Measurements from ENCODE around the gene LAMA2.

The LAMA2 gene

GRCh38 chr6:129215916-129216520 is 333.1 kb downstream of the LAMA2 start:
- no peak for DNase-seq

DNA sequence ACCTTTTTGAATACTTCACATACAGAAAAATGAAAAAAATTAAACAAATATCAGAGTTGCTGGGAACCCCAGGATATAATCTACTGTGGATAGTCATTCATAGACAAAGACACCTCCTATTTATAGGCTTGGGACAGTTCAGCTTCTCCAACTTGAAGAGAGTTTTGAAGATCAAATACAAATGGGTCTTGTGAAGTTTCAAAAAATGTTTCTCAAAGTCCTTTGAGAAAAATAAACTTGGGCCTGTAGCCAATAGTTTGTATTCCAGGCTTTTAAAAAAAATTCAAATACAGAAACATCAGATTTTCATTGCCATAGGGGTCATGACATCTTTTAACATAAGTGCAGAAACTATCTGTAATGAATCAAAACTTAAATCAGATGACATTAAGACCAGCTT is 334.8 kb downstream of the LAMA2 start:
- no peak for DNase-seq

DNA sequence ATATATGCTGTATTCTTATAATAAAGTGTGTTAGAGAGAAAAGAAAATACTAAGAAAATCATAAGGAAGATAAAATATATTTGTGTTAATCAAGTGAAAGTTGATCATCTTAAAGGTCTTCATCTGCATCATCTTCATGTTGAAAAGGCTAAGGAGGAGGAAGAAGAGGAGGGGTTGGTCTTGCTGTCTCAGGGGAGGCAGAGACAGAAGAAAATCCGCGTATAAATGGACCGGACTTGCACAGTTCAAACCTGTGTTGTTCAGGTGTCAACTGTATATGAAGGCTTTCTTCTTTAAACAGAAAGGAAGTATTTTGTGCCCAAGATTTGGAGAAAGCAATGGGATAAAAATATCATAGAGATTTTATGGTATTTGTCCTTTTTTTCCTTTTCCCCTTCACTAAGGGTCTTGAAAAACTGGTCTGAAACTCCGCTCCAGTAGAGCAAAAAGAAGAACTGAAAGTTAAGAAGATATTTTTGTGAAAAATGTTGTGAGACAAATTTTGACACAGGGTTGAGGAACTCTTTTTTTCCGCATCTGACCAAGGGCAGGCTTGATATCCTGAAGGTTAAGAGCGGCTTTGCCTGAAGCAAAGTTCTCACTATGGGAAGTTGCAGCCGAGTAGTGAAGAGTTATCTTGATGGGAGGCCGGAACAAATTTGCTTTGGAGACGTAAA is 350.7 kb downstream of the LAMA2 start:
- DNase-seq = no peak

GRCh38 chr6:129235167-129236000 is 352.4 kb downstream of the LAMA2 start:
- no peak for DNase-seq

- DNase-seq = no peak
Measured at GRCh38 chr6:129236001-129236517, 353.1 kb downstream of the LAMA2 start.

DNA sequence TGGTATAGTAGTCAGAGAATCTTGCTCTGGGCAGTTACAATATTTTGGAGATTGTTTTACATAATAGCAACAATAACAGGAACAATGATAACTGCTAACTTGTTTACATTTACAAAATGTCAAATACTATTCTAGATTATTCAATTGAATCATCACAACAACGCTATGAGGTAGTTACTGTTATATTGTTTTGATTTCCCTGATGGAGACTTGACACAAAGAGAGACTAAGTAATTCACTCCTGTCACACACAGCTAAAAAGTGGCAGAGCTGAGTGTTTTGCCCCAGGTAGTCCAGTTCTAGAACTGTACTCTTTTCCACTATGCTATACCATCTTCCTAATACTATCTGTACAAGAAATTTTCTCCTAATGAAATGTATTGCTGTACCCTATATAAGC is 356.1 kb downstream of the LAMA2 start:
- no peak for DNase-seq

- DNase-seq = no peak
Measured at GRCh38 chr6:129239825-129240491, 357.0 kb downstream of the LAMA2 start.

GRCh38 chr6:129240492-129240853 is 357.5 kb downstream of the LAMA2 start:
- DNase-seq = no peak

GRCh38 chr6:129242546-129242945 is 359.6 kb downstream of the LAMA2 start:
- DNase-seq = no peak

- no peak for DNase-seq
Measured at GRCh38 chr6:129243377-129243776, 360.4 kb downstream of the LAMA2 start.

- DNase-seq = no peak
Measured at GRCh38 chr6:129248946-129249345, 366.0 kb downstream of the LAMA2 start.

DNA sequence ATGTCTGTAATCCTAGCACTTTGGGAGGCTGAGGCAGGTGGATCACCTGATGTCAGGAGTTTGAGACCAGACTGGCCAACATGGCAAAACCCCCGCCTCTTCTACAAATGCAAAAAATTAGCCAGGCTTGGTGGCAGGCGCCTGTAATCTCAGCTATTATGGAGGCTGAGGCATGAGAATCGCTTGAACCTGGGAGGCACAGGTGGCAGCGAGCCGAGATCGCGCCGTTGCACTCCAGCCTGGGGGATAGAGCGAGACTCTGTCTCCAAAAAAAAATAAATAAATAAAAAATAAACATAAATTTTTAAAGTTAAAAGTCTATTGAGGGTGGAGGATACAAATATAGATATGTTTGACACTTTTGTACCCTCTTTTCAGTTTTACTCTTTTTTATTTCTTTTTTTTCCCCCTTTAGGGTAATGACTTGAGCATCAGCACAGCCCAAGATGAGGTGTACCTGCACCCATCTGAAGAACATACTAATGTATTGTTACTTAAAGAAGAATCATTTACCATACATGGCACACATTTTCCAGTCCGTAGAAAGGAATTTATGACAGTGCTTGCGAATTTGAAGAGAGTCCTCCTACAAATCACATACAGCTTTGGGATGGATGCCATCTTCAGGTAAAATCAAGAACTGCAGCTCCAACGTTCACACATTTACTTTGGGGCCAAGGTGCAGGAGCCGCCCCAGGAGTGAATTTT is 368.9 kb downstream of the LAMA2 start:
- peak; percentile 71 for DNase-seq

DNA sequence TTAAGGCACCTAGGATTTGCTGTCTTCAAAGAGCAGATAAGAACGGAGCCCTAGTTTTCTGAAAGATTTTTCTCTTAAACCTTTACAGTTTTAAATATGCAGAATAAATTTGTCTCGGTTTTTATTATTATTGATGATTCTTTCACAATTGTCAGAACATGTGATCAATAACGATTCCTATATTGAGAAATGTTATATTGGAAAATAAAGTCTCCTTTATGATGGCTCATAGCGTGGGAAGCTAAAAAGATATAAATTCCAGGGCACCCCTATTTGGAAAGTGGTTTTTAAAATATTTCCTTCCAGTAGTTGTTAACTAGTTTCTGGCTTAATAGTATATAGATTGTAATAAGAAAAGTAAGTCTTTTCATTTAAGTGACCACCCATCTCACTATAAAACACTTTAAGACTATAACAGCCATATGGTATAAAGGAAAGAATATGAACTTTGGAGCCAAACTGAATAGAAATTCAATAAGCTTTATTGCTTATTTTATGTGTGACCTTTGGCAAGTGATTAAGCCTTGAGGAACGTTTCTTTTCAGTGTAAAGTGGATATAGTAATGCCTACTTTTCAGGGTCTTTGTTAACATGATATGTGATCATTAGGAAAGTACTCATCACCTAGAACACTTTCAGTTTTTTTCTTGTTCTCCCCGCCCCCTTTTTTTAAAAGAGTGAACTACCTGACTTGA is 369.6 kb downstream of the LAMA2 start:
- no peak for DNase-seq

DNA sequence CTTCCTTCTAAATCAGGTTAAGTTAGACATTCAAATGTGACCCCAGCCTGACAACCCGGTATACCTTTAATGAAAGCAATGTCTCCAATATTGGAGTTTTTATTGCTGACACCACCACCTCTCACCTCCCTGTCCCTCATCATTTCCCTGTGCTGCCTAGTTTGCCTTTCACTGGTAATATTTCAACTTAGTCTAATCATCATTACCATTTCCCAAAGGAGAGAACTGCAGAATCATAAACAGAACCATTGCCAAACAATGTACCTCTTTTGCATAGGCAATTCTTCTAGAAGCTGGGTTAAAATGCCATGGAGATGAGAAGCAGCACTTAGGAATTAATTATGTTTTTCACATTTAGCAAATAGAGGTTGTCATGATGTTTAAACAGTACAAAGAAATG is 370.3 kb downstream of the LAMA2 start:
- DNase-seq = no peak

GRCh38 chr6:129253727-129254126 is 370.8 kb downstream of the LAMA2 start:
- no peak for DNase-seq

GRCh38 chr6:129257196-129257595 is 374.3 kb downstream of the LAMA2 start:
- no peak for DNase-seq

DNA sequence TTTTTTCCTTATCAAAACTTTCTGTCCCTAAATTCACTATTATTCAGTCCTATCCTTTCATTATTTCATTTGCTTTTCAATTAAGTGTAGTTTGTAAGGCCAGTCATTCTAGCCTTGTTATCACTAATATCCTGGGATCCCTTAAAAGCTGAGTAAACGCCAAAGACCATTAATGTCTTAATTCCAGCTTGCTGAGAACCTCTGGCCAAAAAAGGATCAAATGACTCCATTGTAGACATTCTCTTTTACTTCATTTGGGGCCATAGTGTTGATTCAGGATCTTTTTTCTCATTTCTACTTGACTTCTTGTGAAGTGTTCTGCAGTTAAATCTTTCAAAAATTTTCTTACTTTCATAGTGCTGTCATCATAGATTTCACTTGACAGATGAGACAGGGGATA is 379.7 kb downstream of the LAMA2 start:
- no peak for DNase-seq

- no peak for DNase-seq
Measured at GRCh38 chr6:129263176-129263575, 380.2 kb downstream of the LAMA2 start.

GRCh38 chr6:129264480-129265045 is 381.6 kb downstream of the LAMA2 start:
- DNase-seq = peak; percentile 47

- no peak for DNase-seq
Measured at GRCh38 chr6:129267028-129267427, 384.1 kb downstream of the LAMA2 start.

DNA sequence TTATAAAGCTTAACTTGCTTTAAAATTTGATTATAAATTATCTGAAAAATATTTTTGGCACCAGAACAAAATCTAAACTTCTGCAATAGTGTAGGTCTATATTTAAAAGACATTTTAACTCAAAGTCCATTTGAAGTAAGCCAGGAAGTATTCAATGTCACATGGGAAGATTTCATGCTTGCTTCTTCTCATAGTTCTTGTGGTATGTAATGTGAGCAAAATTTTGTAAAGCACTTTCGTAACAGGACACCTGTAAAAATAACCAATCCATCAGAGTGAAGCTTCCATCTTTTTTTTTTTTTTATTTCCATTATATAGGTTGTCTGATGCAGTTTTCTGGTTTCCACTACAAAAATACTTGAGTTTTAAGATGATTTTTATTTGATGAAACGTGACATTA is 386.1 kb downstream of the LAMA2 start:
- no peak for DNase-seq
